HFF-Myc (cell line): ENCODE data around the gene SEPTIN8.
A peak's percentile ranks its signal among the peaks of the same experiment; 100 is the strongest.

ENCODE experiments used
- DNase-seq: peaks from one replicate; pipeline ENCODE4 v3.0.0-alpha.2; 2011; ENCODE audit warnings: low read depth; ENCODE audit errors: extremely low read depth
- H3K4me3 ChIP-seq: replicated peaks from 2 replicates; pipeline ENCODE4 v1.5.1; 2011; ENCODE audit warnings: low read depth, mild to moderate bottlenecking, control low read depth, low read length
- TF ChIP-seq, protein P1 (sequence below): IDR thresholded peaks from 2 replicates; pipeline ENCODE4 v1.5.1; 2012; ENCODE audit warnings: mild to moderate bottlenecking, low read depth, low read length, control low read depth; ENCODE audit errors: missing control alignments

The SEPTIN8 gene

GRCh38 chr5:132754947-132755346 lies 22.1 kb downstream of the SEPTIN8 start:
- DNase-seq = no peak
- TF ChIP-seq, protein P1, sequence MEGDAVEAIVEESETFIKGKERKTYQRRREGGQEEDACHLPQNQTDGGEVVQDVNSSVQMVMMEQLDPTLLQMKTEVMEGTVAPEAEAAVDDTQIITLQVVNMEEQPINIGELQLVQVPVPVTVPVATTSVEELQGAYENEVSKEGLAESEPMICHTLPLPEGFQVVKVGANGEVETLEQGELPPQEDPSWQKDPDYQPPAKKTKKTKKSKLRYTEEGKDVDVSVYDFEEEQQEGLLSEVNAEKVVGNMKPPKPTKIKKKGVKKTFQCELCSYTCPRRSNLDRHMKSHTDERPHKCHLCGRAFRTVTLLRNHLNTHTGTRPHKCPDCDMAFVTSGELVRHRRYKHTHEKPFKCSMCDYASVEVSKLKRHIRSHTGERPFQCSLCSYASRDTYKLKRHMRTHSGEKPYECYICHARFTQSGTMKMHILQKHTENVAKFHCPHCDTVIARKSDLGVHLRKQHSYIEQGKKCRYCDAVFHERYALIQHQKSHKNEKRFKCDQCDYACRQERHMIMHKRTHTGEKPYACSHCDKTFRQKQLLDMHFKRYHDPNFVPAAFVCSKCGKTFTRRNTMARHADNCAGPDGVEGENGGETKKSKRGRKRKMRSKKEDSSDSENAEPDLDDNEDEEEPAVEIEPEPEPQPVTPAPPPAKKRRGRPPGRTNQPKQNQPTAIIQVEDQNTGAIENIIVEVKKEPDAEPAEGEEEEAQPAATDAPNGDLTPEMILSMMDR = peak; percentile 14
- H3K4me3 ChIP-seq = no peak overlapping the region

DNA sequence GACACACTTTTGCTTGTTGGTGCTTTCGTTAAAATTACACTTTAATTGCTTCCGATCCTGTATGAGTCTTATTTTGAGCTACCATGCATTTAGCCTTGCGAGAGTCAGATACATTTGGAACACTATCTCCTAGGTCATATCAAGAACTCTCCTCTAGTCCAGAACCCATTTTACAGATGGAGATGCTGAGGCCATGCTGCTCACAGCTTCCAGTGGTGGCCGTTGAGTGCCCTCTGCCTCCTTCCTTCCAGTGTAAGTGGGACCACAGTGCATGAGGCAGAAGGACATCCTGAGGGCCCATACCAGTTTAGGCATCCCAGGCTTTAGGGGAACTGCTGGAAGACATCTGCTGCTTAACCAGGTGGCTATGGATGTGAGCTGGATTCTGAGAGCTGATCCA lies 22.9 kb downstream of the SEPTIN8 start:
- DNase-seq = no peak
- H3K4me3 ChIP-seq = no peak overlapping the region
- TF ChIP-seq, protein P1 = no peak

DNA sequence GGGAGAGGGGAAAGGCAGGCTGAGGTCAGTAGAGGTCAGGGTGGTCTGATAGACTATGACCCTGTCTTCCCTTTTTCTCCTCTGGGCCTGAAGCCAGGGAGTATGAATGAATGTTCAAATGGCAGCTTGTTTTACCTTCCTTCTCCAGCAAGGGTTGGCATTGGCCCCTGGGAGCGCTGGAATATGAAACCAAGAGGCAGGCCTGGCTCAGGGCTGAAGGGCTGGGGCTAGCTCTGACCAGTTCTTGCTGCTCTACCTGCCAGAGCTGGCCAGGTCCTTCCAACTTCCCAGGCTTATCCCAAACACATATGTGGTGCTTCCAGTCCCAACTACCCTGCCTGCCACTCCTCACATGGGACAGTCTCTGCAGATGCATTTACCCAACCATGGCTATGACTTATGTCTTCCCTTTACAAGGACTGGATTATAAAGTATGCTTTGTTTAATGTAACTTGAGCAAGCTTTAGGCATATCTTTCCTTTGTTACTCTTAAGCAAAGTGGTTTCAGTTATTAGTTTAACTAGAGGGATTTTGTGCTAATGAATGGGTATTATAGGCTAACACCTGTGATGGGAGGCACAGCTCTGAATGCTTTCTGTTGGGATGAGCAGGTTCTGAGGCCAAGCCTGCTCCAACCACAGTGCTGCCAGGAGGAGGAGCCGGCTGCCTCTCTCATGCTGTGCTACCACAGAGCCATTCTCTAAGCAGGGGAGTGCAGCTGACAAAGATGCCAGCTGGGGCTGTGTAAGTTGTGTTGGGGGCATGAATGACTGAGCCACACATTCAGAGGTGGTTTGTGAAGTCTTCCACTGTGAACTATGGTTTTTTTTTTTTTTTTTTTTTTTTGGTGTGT lies 23.7 kb downstream of the SEPTIN8 start:
- no peak for DNase-seq
- TF ChIP-seq, protein P1 = no peak

GRCh38 chr5:132752581-132753125 lies 24.4 kb downstream of the SEPTIN8 start:
- no peak overlapping the region for H3K4me3 ChIP-seq
- no peak for DNase-seq
- TF ChIP-seq, protein P1 = no peak

More for the DNA sequence above, 23.7 kb downstream of the SEPTIN8 start:
- H3K4me3 ChIP-seq = no peak overlapping the region

DNA sequence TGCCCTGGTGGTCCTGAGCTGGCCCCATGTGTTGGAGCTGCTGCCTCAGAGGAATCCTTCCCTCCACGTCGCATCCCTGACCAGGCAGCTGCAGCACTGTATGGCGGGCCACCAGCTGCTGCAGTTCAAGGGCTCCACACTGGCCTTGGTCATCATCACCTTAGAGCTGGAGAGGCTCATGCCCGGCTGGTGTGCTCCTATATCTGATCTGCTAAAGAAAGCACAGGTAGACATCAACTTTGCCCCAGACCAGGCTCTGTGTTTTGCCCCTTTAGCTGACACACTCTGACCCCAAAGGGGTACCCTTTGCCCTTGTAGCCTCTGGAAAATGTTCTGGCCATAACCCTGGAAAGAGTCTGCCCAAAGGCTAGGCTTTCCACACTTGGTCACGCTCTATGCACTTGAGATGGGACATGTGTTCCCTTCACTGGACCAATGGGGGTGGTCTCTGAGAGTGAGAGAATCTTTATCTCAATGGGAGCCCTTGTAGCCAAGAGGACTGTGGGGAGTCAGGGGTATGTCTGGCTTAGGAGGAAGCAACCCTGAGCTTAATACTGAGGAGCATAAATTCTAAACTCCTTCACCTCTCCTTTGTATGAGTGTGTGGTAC lies 25.0 kb downstream of the SEPTIN8 start:
- DNase-seq = no peak
- no peak overlapping the region for H3K4me3 ChIP-seq
- TF ChIP-seq, protein P1 = no peak

- TF ChIP-seq, protein P1 = no peak
- no peak overlapping the region for H3K4me3 ChIP-seq
- no peak for DNase-seq
Measured at GRCh38 chr5:132751444-132751843, 25.6 kb downstream of the SEPTIN8 start.
